Ascending aorta (tissue), 2 donors: ENCODE measurements around the gene LOXL3. TPM values are rescaled to one million over a fixed set of nuclear protein-coding genes. Genes with fewer than 3 reads are reported as not detected.

Experiments used
- DNase-seq, 2 donors: peaks; one replicate each; pipeline ENCODE4 v3.0.0-alpha.2; 2019; ENCODE audit warnings: low spot score in 2 of 2
- H3K27ac ChIP-seq, 2 donors: fragments of 200-600 bp; sonication (generic); one replicate each; pipeline ENCODE4 v1.5.1; 2016 to 2017; ENCODE audit warnings: mild to moderate bottlenecking in 1 of 2
- H3K27me3 ChIP-seq: fragments of 200-600 bp; sonication (generic); one replicate; pipeline ENCODE4 v1.5.1; 2017
- H3K36me3 ChIP-seq, 2 donors: fragments of 200-600 bp; sonication (generic); one replicate each; pipeline ENCODE4 v1.5.1; 2016
- H3K4me1 ChIP-seq, 2 donors: fragments of 200-600 bp; sonication (generic); one replicate each; pipeline ENCODE4 v1.5.1; 2016 to 2017; ENCODE audit warnings: mild to moderate bottlenecking in 1 of 2
- H3K4me3 ChIP-seq, 2 donors: fragments of 200-600 bp; sonication (generic); one replicate each; pipeline ENCODE4 v1.5.1; 2016 to 2017; ENCODE audit warnings: mild to moderate bottlenecking in 1 of 2
- H3K9me3 ChIP-seq, 2 donors: fragments of 200-600 bp; sonication (generic); one replicate each; pipeline ENCODE4 v1.5.1; 2016
- intact Hi-C: fragments of 100-400 bp; cut with DNase I; formaldehyde crosslinking; loops from one replicate; pipeline ENCODE4 v1.15.1; 2023
- total RNA-seq: library from RNA; depleted of rRNA; stranded (reverse); fragments of >200 nt; gene quantifications from one replicate; pipeline ENCODE4 v1.1.0, GENCODE V29; 2016
- TF ChIP-seq, protein P1 (sequence below), 3 experiments: fragments of 200-600 bp in 2 of 3; fragments of 450-650 bp in 1 of 3; sonication (generic) in 2 of 3; IDR thresholded peaks; one replicate each; pipeline ENCODE4 v1.5.1; 2016 to 2019; ENCODE audit warnings: antibody characterized with exemption in 3 of 3, mild to moderate bottlenecking in 1 of 3, moderate library complexity in 1 of 3

The LOXL3 gene
- total RNA-seq, 1 donor from 2014 or later: 19.8 TPM

DNA sequence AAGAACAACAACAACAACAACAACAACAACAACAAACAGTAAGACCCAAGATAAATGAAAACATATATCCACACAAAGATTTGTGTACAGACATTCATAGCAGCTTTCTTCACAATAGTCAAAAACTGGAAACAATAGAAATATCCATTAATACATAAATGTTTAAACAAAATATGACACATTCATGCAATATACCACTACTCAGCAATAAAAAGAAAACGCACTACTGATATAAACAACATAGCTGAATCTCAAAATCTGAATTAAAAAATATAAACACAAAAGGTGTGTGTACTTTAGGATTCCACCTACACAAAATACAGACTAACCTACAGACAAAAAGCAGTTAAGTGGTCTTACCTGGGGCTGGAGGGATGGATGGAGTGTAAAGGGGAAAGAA lies 42.8 kb upstream of the LOXL3 start:
- DNase-seq: no peak
- no peaks in the 10 kb centered on the region for H3K4me1 ChIP-seq
- peaks cover 5% of the 10 kb centered on the region for H3K27me3 ChIP-seq
- TF ChIP-seq, protein P1, sequence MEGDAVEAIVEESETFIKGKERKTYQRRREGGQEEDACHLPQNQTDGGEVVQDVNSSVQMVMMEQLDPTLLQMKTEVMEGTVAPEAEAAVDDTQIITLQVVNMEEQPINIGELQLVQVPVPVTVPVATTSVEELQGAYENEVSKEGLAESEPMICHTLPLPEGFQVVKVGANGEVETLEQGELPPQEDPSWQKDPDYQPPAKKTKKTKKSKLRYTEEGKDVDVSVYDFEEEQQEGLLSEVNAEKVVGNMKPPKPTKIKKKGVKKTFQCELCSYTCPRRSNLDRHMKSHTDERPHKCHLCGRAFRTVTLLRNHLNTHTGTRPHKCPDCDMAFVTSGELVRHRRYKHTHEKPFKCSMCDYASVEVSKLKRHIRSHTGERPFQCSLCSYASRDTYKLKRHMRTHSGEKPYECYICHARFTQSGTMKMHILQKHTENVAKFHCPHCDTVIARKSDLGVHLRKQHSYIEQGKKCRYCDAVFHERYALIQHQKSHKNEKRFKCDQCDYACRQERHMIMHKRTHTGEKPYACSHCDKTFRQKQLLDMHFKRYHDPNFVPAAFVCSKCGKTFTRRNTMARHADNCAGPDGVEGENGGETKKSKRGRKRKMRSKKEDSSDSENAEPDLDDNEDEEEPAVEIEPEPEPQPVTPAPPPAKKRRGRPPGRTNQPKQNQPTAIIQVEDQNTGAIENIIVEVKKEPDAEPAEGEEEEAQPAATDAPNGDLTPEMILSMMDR (IDR thresholded peaks at IDR 0.05): no peak
- intact Hi-C loops: no loop called here
- no peaks in the 10 kb centered on the region for H3K36me3 ChIP-seq
- no peak overlapping the region for H3K27ac ChIP-seq
- H3K9me3 ChIP-seq: no peaks in the 10 kb centered on the region
- H3K4me3 ChIP-seq: no peak overlapping the region

DNA sequence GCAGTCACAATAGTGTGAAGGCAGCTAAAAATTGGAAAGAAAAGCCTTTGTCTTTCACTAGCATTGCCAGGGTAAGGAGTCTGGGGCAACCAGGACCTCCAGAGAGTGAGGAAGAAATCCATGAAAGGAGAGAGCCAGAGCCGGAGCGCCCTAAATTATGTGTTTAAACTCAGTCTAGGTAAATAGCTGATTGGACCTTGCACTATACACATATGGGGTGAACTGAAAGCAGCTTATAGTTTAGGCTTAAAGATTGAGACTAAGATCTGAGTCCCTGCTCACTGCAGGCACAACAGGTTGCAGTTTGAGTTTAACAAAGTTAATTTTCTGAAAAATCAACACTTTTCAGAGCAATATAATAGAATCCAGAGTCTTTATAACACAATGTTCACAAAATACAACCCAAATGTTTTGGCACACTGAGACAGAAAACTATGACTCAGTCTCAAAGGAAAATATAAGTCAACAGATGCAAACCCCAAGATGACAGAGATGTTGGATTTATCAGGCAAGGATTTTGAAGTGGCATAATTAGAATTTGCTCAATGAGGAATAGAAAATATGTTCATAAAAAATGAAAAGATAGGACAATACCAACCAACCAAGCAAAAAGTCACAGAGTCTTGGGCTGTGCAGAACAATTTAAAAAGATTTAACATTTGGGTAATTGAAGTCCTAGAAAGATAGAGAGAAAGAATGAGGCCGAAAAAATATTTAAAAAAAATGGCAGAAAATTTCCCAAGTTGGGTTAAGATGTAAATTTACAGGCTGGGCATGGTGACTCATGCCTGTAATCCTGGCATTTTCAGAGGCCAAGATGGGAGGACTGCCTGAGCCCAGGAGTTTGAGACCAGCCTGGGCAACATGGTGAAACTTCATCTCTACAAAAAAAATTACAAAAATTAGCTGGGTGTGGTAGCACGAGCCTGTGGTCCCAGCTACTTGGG lies 40.4 kb upstream of the LOXL3 start:
- no peaks in the 10 kb centered on the region for H3K9me3 ChIP-seq
- H3K4me1 ChIP-seq: no peaks in the 10 kb centered on the region
- peaks cover 5% of the 10 kb centered on the region for H3K27me3 ChIP-seq
- DNase-seq: no peak
- intact Hi-C loops: no loop called here
- no peak overlapping the region for H3K27ac ChIP-seq
- H3K36me3 ChIP-seq: no peaks in the 10 kb centered on the region
- no peak overlapping the region for H3K4me3 ChIP-seq
- TF ChIP-seq, protein P1 (IDR thresholded peaks at IDR 0.05): no peak

DNA sequence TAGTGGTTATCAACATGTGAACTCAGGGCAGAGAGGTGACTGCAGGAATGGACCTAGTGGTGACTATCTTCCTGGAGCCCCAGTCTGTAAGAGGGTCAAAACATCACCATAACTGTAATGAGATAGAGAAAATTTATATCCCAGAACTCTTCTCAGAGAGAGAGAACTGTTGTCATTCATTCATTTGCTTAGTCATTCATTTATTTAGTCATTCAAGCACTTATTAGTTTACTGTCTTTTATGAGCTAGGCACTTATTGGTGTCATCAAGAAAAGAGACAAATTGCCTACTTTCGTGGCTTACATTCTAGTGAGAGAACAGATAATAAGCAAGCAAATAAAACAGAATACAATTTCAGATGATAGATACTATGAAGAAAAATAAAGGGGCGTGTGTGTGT lies 34.9 kb upstream of the LOXL3 start:
- Histone ChIP-seq H3K27me3 (no peaks in the 10 kb centered on the region), H3K9me3 (no peaks in the 10 kb centered on the region), H3K27ac (no peak overlapping the region), H3K4me3 (no peak overlapping the region), H3K36me3 (no peaks in the 10 kb centered on the region), H3K4me1 (peaks cover 0 to 13% of the 10 kb centered on the region in 2 donors)
- intact Hi-C loops: no loop called here
- no peak for DNase-seq
- TF ChIP-seq, protein P1 (IDR thresholded peaks at IDR 0.05): no peak

DNA sequence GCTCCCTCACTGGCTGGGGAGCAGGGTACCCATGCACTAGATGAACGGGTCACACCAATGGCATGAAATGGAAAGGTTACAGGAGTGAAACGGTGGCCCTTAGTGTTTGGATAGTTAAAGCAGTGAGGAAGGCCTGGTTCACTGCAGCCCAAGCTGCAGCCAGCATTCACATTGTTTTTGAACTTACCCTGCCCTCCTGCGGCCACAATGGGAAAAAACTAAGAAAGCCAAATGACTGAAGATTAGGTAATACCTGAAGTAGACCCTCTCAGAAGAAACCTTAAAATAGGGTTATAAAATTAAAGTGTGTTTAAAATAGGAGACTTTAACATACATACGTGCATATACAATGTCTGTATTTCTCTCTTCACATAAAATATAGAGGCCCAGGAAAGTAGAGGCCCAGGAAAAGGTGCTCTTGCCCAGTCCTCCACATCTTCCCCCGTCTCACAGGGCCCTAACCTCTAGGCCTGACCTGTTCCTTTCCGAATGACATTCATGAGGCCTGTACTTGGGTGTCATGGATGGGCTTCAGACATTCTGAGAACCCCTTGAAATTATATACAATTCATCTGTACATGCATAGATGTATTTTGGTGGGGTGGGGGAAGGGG lies 34.0 kb upstream of the LOXL3 start:
- TF ChIP-seq, protein P1 (IDR thresholded peaks at IDR 0.05): peak; percentile 63 to 71 (median 65)
- peak in 1 of 2 donors; percentile 84 for DNase-seq
- no peak overlapping the region for H3K27ac ChIP-seq

DNA sequence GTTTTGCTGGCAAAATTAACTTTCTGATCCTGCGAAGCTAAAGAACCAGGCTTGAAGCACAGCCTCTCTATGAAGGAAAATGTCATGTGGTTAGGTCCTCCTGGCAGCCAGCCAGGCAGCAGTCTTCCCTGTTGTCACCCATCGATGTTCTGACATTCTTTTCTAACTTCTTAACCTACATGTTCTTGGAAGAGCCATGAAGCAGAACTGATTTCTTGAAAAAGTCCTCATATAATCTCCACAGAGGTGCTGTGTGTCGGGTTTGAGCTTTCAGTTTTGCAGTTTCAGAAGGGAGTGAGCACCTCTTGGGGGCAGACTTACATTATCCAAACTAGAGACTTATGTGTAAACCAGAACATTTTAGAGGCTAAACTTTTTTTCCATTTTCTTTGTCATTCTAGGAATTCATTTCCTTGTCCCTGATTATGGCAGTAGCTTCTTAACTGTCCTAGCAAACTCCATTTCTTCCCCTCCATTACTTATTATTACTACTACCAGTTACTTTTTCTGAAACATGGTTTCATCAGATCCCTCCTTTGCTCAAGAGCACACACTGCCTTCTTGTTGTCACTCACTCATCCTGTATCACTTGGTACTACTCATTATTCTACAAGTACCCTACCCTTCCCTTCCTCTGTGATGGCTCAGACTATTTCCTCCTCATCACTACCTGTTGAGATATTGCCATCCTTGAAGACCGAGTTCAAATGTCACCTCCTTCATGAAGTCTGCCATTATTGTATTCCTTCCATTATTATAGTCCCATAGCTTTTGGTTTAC lies 31.9 kb upstream of the LOXL3 start:
- H3K4me3 ChIP-seq: no peak overlapping the region
- H3K27ac ChIP-seq: no peak overlapping the region
- TF ChIP-seq, protein P1 (IDR thresholded peaks at IDR 0.05): no peak
- intact Hi-C loops: loop anchor here (2.0 kb wide), 1 partner anchor 31 kb away; the partner anchor contains the start of gene DOK1
- peaks cover 0 to 19% of the 10 kb centered on the region in 2 donors for H3K4me1 ChIP-seq
- DNase-seq: no peak
- no peaks in the 10 kb centered on the region for H3K27me3 ChIP-seq
- H3K9me3 ChIP-seq: no peaks in the 10 kb centered on the region
- H3K36me3 ChIP-seq: no peaks in the 10 kb centered on the region

More for the DNA sequence above, 34.0 kb upstream of the LOXL3 start:
- H3K4me3 ChIP-seq: no peak overlapping the region
- peaks cover 0 to 19% of the 10 kb centered on the region in 2 donors for H3K4me1 ChIP-seq
- H3K36me3 ChIP-seq: no peaks in the 10 kb centered on the region
- intact Hi-C loops: loop anchor here (1.0 kb wide), 2 partner anchors 57 to 104 kb away; partner anchors contain the start of gene TTC31
- no peaks in the 10 kb centered on the region for H3K27me3 ChIP-seq
- no peaks in the 10 kb centered on the region for H3K9me3 ChIP-seq
